ENCODE results near the gene SH3TC2. TPM values are rescaled to one million over a fixed set of nuclear protein-coding genes. Genes with fewer than 3 reads are reported as not detected.

Gene SH3TC2
- polyA plus RNA-seq, 1 donor (not counting 4 experiments of a cell fraction or from before 2014, with no cell fraction given): 19.0 TPM

DNA sequence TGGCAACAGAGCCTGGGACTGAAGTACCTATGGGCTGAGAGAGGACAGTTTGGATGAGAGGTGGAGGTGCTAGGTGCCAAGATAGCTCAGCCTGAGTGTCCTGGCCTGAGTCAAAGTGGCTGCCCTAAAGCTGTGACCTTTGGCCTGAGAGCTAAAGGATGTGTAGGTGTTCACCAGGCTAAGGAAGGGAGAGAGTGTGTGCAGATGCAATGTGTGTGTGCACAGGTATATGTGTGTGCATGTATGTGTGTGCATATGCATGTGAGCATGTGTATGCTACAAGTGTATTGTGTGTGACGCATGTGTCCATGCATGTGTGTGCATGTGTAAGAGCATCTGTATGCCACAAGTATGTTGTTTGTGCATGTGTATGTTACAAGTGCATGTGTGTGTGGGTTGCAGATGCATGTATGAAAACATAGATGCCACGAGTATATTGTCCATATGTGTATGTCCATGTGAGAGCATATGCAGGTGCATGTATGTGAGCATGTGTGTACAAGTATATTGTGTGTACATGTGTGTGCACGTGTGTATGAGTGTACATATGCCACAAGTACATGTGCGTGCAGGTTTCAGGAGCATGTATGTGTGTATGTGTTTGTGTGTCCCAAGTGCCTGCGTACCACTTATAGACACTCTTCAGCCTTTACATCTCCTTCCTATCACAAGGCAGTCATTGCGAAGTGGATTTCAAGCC lies 102.6 kb downstream of the SH3TC2 start:
- FAIRE-seq: no peak
- Histone ChIP-seq H3K9me3 (ENCODE audit: control insufficient read depth, low read depth, low read length) (no peaks in the 10 kb centered on the region), H3K4me3 (ENCODE audit: control insufficient read depth in 2 of 3, extremely low read depth in 1 of 3, insufficient read depth in 2 of 3, low read depth in 1 of 3, low read length in 3 of 3) (no peak overlapping the region), H3K4me1 (ENCODE audit: control insufficient read depth, extremely low read depth, insufficient read depth, low read length) (peaks cover 28% of the 10 kb centered on the region), H3K36me3 (ENCODE audit: control insufficient read depth in 2 of 2, extremely low read depth in 1 of 2, insufficient read depth in 2 of 2, low read length in 2 of 2) (no peaks in the 10 kb centered on the region), H3K27me3 (ENCODE audit: control insufficient read depth, extremely low read depth, insufficient read depth, low read length) (no peaks in the 10 kb centered on the region), H3K9ac (ENCODE audit: control insufficient read depth, extremely low read depth, insufficient read depth, low read length) (no peak overlapping the region), H3K79me2 (ENCODE audit: control insufficient read depth, insufficient read depth, low read length) (no peaks in the 10 kb centered on the region), H2AFZ (ENCODE audit: control insufficient read depth, low read length) (no peak overlapping the region), H3K4me2 (ENCODE audit: control insufficient read depth, extremely low read depth, insufficient read depth, low read depth, low read length) (no peak overlapping the region), H4K20me1 (ENCODE audit: control insufficient read depth, extremely low read depth, insufficient read depth, low read length) (no peaks in the 10 kb centered on the region), H3K9me1 (ENCODE audit: control insufficient read depth, extremely low read depth, insufficient read depth, low read length) (no peaks in the 10 kb centered on the region), H3K27ac (ENCODE audit: control insufficient read depth, insufficient read depth, low read length) (no peak overlapping the region)
- no peak for DNase-seq (ENCODE audit: low read depth, low spot score)
- dilution Hi-C loops (cut with MboI; ENCODE audit: extremely low pct_ligation_motif_present, low sequenced_read_pairs): no loop called here
- TF ChIP-seq, protein P1, sequence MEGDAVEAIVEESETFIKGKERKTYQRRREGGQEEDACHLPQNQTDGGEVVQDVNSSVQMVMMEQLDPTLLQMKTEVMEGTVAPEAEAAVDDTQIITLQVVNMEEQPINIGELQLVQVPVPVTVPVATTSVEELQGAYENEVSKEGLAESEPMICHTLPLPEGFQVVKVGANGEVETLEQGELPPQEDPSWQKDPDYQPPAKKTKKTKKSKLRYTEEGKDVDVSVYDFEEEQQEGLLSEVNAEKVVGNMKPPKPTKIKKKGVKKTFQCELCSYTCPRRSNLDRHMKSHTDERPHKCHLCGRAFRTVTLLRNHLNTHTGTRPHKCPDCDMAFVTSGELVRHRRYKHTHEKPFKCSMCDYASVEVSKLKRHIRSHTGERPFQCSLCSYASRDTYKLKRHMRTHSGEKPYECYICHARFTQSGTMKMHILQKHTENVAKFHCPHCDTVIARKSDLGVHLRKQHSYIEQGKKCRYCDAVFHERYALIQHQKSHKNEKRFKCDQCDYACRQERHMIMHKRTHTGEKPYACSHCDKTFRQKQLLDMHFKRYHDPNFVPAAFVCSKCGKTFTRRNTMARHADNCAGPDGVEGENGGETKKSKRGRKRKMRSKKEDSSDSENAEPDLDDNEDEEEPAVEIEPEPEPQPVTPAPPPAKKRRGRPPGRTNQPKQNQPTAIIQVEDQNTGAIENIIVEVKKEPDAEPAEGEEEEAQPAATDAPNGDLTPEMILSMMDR (optimal IDR thresholded peaks at IDR 0.05 in 1 of 3, IDR thresholded peaks at IDR 0.05 in 1 of 3, conservative IDR thresholded peaks at IDR 0.05 in 1 of 3; ENCODE audit: extremely low read depth in 1 of 3, insufficient read depth in 2 of 3, low read length in 3 of 3): no peak
- TF ChIP-seq EZH2 (IDR thresholded peaks at IDR 0.05; ENCODE audit: low read length): no peak

DNA sequence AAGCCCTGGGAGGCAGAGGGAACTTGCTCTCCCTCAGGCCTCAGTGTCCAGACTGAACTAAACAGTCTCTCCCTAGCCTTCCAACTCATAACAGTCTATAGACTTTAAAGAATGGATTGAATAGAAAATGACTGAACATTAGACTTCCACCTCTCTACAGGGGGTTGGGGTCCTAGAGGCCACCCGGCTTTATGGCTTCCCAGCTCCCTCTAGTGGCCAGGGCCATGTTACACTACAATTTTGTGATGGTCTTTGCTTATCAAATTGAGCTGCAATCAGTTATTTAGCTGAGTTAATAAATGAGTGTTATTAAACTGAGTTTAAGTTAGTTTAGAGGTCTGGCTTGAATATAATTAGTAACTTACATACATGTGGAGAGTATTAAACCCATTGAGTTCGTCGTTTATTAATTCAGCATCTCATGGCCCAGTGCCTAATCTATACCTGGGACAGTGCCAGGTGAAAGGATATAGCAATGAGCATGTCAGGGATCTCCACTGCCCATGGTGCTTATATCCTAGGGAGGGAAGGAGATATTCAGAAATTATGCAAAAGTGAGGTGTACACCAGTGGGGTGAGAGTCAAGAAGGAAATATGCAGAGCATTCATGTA lies 105.2 kb downstream of the SH3TC2 start:
- TF ChIP-seq EZH2 (IDR thresholded peaks at IDR 0.05; ENCODE audit: low read length): no peak
- TF ChIP-seq, protein P1 (optimal IDR thresholded peaks at IDR 0.05 in 1 of 3, IDR thresholded peaks at IDR 0.05 in 1 of 3, conservative IDR thresholded peaks at IDR 0.05 in 1 of 3; ENCODE audit: extremely low read depth in 1 of 3, insufficient read depth in 2 of 3, low read length in 3 of 3): peak; percentile 85 to 90 (median 86)
- H3K9me1 ChIP-seq (ENCODE audit: control insufficient read depth, extremely low read depth, insufficient read depth, low read length): no peaks in the 10 kb centered on the region
- FAIRE-seq (peak; percentile 82), DNase-seq (ENCODE audit: low read depth, low spot score) (no peak)
- no peaks in the 10 kb centered on the region for H3K79me2 ChIP-seq (ENCODE audit: control insufficient read depth, insufficient read depth, low read length)
- no peak overlapping the region for H3K4me3 ChIP-seq (ENCODE audit: control insufficient read depth in 2 of 3, extremely low read depth in 1 of 3, insufficient read depth in 2 of 3, low read depth in 1 of 3, low read length in 3 of 3)
- H3K27me3 ChIP-seq (ENCODE audit: control insufficient read depth, extremely low read depth, insufficient read depth, low read length): no peaks in the 10 kb centered on the region
- H3K27ac ChIP-seq (ENCODE audit: control insufficient read depth, insufficient read depth, low read length): peak overlapping the region; percentile 38
- H3K9me3 ChIP-seq (ENCODE audit: control insufficient read depth, low read depth, low read length): no peaks in the 10 kb centered on the region
- H2AFZ ChIP-seq (ENCODE audit: control insufficient read depth, low read length): peak overlapping the region; percentile 30
- dilution Hi-C loops (cut with MboI; ENCODE audit: extremely low pct_ligation_motif_present, low sequenced_read_pairs): no loop called here
- peak overlapping the region; percentile 55 for H3K9ac ChIP-seq (ENCODE audit: control insufficient read depth, extremely low read depth, insufficient read depth, low read length)
- no peaks in the 10 kb centered on the region for H4K20me1 ChIP-seq (ENCODE audit: control insufficient read depth, extremely low read depth, insufficient read depth, low read length)
- H3K36me3 ChIP-seq (ENCODE audit: control insufficient read depth in 2 of 2, extremely low read depth in 1 of 2, insufficient read depth in 2 of 2, low read length in 2 of 2): no peaks in the 10 kb centered on the region
- H3K4me1 ChIP-seq (ENCODE audit: control insufficient read depth, extremely low read depth, insufficient read depth, low read length): peaks cover 20% of the 10 kb centered on the region
- H3K4me2 ChIP-seq (ENCODE audit: control insufficient read depth, extremely low read depth, insufficient read depth, low read depth, low read length): peak overlapping the region; percentile 33

Data from keratinocyte (primary cell).